Measurements from ENCODE around the gene RAMAC. TPM values are rescaled to one million over a fixed set of nuclear protein-coding genes. Genes with fewer than 3 reads are reported as not detected.
"Not testable (repeated sequence)": the region's sequence is repeated elsewhere in the genome, so short reads cannot be mapped to it uniquely, and the experiment has no call there.

The RAMAC gene
- polyA plus RNA-seq, 1 donor, result 27.2 TPM

DNA sequence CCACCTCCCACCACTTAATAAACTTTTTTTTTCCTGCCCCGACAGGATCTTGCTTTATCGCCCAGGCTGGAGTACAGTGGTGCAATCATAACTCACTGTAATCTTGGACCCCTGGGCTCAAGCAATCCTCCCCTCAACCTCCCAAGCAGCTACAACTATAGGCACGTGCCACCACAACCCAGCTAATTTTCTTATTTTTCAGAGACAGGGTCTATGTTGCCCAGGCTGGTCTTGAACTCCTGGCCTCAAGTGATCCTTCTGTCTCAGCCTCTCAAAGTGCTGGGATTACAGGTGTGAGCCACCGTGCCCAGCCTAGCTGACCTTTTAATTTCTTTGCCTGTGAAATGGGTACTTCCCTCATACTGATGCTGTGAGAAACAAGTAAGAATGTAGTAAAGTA is 29.4 kb downstream of the RAMAC start:
- DNase-seq, result no peak

DNA sequence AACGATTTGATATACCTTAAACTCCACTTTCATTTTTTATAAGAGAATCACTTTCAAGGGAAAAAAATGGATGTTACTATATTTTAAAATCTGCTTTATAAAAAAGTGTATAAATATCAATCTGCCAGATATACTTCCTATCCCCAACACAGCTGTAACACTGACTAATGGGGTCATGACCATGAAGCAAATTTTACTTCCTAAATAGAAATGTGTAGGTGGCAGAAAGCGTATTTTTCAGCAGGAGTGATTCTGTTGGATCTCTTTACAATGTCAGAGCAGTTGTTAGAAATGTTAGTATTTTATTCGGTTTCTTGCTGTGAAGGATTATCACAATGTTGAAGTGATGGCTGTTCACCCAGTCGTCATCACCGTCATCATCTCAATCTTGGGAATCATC is 30.9 kb downstream of the RAMAC start:
- DNase-seq, result no peak

GRCh38 chr15:83018436-83018835 is 32.4 kb downstream of the RAMAC start:
- DNase-seq, result no peak

- DNase-seq, result no peak
These were observed 44.0 kb downstream of the RAMAC start for GRCh38 chr15:83030021-83030420.

GRCh38 chr15:83031234-83031633 is 45.2 kb downstream of the RAMAC start:
- DNase-seq, result not testable (repeated sequence)

DNA sequence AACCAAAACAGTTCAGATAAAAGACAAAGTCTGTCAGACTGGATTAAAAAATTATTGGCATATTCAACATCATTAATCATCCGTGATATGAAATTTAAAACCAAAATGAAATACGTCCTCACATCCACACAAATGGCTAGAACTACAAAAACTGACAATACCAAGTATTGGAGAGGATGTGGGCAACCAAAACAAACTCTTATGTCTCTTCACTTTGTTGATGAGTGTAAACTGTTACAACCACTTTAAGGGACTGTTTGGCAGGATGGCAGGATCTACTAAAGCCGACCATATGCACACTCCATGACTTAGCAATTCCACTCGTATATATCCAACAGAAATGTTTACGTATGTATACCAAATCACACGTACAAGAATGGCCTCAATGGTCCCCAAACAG is 50.2 kb downstream of the RAMAC start:
- DNase-seq, result no peak

GRCh38 chr15:83039206-83039605 is 53.2 kb downstream of the RAMAC start:
- no peak for DNase-seq

Other genes starting within 250 kb of the RAMAC start
- gene FSD2, start 180.1 kb upstream of the RAMAC start, polyA plus RNA-seq (ENCODE audit: insufficient read length), result 44.5 TPM
- gene WHAMM, start 176.6 kb upstream of the RAMAC start, polyA plus RNA-seq (ENCODE audit: insufficient read length), result 10.8 TPM
- 22.4 TPM for gene HOMER2, start 33.5 kb upstream of the RAMAC start, polyA plus RNA-seq (ENCODE audit: insufficient read length)
- 17.9 TPM for gene C15orf40, start 25.4 kb downstream of the RAMAC start, polyA plus RNA-seq (ENCODE audit: insufficient read length)
- gene BTBD1, start 81.0 kb downstream of the RAMAC start, polyA plus RNA-seq (ENCODE audit: insufficient read length), result 134 TPM
- 57.6 TPM for gene TM6SF1, start 121.4 kb downstream of the RAMAC start, polyA plus RNA-seq (ENCODE audit: insufficient read length)
- 41.1 TPM for gene HDGFL3, start 221.6 kb downstream of the RAMAC start, polyA plus RNA-seq (ENCODE audit: insufficient read length)

Data from hindlimb muscle (tissue), 1 donor.